Amygdala (tissue), 56 donors: ENCODE results near the gene DOK4.
"Not testable (repeated sequence)": the region's sequence is repeated elsewhere in the genome, so short reads cannot be mapped to it uniquely, and the experiment has no call there.

Experiments
- DNase-seq, 56 donors: peaks; one replicate each; lab custom pipeline; 2025; lab: John Stamatoyannopoulos, UW

Gene DOK4

GRCh38 chr16:57462209-57462977, 23.9 kb downstream of the DOK4 start, which contains the start of gene POLR2C:
POLR2C (plus strand) TSS chr16:57462679; CDS start chr16:57462725, 46 bp downstream.
- DNase-seq = peak in 54 of 56 donors; percentile 22 to 89 (median 69)

GRCh38 chr16:57452021-57452420, 34.3 kb downstream of the DOK4 start:
- DNase-seq = no peak

DNA sequence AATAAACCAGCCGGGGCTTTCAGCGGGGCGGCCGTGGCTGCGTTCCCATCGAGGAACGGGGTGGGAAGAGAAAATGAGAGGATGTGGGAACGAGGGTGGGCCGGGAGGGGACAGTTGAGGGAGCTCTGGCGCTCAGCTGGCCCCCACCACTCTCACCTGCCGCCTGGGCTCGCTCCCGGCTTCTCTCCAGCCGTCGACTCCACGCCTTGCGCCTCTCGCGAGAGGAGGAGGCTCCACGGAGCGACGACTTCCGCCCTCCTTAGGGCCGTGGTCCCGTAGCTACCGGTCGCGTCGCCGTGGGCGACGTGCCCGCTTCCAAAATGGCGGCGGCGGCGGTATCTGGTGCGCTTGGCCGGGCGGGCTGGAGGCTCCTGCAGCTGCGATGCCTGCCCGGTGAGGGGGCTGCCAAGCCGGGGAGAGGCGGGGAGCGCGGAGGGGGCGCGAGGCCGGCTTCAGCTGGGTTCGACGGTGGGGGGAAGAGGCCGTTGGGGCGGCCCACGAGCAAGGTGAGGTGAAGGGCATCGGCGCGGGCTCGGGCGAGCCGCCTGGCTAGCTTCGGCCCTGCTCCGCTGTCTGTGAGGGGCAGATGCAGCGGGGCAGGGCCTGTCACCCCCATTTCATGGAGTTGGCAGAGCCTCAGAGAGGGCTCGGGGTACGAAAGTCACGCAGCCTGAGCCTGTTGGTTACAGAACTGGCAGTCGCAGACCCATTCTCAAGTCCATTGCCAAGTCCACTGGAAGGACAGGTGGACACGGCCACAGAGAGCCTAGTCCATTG, 38.9 kb downstream of the DOK4 start, which contains the start of the genes CIAPIN1 and COQ9:
Gene CIAPIN1 (minus strand): TSS at position 200 of the 777 bp plus-strand sequence. CDS start 6,457 bp downstream, outside the sequence.
Gene COQ9 (plus strand): TSS at position 294 of the 777 bp plus-strand sequence. CDS start 27 bp downstream, at position 321.
- peak in 55 of 56 donors; percentile 23 to 92 (median 76) for DNase-seq

DNA sequence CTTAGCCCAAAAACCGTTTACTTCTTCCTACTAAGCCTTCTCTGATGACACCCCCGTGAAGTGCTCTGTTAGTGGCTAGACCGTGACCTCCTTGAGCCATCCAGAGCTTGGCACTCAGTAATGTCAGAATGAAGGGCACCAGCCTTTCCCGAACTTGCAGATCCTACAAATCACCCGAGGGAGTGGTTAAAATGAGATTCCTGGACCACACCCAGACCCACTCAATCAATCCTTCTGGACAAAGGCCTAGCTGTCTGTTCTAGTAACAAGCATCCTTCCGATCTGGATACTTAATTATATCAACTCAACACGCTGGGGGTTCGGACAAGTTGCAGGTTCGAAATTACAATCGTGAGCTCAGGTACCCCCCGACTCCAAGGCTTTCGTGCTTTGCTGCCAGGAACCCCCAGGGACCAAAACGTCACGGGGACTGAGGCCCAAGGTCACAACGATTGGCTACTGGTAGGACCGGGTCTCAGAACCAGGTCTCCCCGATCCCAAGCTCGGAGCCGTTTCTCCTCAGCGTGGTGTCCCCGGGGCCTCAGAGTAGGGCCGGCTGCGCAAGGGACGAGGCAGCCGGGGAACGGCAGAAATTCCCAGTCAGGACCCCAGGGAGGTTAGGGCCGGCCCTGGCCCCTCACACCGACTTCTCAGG, 39.6 kb downstream of the DOK4 start:
- peak in 1 of 56 donors; percentile 53 for DNase-seq

- no peak for DNase-seq
Observed at GRCh38 chr16:57445510-57445909, 40.8 kb downstream of the DOK4 start.

DNA sequence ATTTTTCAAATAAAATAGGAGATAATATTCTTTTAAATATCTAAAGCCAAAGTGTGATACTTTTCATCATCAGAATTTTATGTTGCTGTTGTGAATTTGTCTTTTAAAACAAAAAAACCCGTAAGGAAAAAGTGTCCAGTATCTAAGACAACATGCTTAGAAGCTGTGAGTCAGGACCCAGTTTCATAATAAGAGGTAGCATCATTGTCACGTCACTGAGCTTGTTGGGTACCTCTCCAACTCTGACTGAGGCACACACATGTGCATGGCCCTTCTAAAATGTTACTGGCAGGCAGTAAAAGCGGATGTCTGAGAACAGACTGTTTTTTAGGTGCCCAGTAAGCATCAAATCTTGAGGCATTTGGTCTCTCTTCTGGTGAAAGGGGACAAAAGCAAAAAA, 41.6 kb downstream of the DOK4 start:
- DNase-seq = no peak

- not testable (repeated sequence) for DNase-seq
Observed at GRCh38 chr16:57440551-57440950, 45.7 kb downstream of the DOK4 start.

GRCh38 chr16:57439947-57440346, 46.3 kb downstream of the DOK4 start:
- not testable (repeated sequence) for DNase-seq

DNA sequence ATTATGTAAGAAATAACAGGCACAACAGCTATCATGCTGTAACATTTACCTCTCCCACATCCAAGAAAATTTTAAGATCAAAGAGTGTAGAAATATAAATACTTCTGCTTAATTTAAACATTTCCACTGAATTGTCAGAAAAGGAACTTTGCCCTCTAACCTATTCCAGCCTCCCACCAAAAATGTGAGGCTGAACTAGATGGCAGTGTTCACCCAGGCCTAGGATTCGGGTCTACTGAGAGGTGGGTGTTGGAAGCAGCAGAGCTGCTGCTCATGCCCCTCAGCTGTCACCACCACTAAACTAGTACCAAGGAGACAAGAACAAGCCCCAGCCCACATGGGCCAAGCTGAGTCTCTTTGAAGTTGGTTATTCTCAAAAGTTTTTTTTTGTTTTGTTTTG, 50.5 kb downstream of the DOK4 start:
- no peak for DNase-seq

GRCh38 chr16:57434003-57434402, 52.3 kb downstream of the DOK4 start:
- DNase-seq = no peak

- DNase-seq = no peak
Observed at GRCh38 chr16:57432989-57433388, 53.3 kb downstream of the DOK4 start.

DNA sequence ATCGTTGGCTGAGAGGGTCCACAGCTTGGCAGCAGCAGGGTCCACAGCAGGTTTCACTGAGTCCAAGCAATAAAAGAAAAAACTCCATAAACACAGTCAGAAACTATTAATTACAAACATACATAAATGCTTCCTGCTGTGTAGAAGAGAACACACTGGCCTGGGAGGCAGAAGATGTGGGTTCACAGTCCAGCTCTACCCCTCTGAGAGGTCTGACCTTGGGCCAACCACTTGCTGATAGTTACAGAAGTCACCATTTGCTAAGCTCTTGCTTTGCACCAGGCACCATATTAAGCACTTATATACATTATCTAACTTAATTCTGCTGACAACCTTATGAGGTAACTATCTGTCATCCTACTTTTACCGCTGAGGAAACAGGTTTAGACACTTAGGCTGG, 53.8 kb downstream of the DOK4 start:
- DNase-seq = no peak

DNA sequence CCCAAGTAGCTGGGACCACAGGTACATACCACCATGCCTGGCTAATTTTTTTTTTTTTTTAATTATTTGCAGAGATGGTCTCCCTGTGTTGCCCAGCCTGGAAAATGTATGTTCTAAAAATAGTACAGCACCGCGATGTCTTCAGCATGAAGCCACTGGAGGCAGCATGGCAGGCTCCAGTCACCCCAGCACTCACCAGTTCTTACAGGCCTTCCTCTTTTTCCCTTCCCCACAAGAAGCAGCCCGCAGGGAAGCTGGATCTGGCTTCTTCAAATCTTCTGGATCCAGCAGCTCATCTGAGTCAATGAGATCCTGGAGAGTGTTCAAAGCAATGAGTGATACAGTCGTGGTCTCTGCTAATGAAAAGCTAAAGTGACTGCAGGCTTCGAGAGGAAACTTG, 55.3 kb downstream of the DOK4 start:
- no peak for DNase-seq

- DNase-seq = no peak
Observed at GRCh38 chr16:57427824-57428223, 58.5 kb downstream of the DOK4 start.

DNA sequence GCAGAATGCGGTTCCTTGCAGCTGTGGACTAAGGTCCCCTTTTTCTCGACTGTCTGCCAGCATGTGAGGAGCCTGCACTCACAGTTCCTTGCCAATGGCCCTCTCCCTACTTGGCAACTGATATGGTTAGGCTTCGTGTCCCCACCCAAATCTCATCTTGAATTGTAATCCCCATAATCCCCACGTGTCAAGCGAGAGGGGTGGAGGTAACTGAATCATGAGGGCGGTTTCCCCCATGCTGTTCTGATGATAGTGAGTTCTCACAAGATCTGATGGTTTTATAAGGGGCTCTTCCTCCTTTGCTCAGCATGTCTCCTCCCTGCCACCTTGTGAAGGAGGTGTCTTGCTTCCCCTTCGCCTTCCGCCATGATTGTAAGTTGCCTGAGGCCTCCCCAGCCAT, 59.0 kb downstream of the DOK4 start:
- DNase-seq = no peak

- no peak for DNase-seq
Observed at GRCh38 chr16:57426356-57426755, 59.9 kb downstream of the DOK4 start.

- peak in 5 of 56 donors; percentile 14 to 41 (median 22) for DNase-seq
Observed at GRCh38 chr16:57424583-57424982, 61.7 kb downstream of the DOK4 start.

DNA sequence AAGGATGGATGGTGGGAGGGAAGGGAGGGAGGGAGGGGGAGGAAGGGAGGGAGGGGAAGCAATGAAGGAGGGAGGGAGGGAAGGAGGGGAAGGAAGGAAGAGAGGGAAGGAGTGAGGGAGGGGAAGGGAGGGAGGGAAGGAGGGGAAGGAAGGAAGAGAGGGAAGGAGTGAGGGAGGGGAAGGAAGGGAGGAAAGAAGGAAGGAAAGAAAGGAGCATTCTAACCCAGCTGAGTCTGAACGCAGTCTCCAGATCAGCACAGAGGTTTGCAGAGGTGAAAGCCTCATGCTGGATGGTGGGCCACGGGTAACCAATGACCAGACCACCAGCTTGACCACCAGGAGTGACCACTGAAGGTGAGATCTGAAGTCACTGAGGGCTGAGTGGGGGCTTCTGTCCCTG, 63.1 kb downstream of the DOK4 start:
- no peak for DNase-seq

DNA sequence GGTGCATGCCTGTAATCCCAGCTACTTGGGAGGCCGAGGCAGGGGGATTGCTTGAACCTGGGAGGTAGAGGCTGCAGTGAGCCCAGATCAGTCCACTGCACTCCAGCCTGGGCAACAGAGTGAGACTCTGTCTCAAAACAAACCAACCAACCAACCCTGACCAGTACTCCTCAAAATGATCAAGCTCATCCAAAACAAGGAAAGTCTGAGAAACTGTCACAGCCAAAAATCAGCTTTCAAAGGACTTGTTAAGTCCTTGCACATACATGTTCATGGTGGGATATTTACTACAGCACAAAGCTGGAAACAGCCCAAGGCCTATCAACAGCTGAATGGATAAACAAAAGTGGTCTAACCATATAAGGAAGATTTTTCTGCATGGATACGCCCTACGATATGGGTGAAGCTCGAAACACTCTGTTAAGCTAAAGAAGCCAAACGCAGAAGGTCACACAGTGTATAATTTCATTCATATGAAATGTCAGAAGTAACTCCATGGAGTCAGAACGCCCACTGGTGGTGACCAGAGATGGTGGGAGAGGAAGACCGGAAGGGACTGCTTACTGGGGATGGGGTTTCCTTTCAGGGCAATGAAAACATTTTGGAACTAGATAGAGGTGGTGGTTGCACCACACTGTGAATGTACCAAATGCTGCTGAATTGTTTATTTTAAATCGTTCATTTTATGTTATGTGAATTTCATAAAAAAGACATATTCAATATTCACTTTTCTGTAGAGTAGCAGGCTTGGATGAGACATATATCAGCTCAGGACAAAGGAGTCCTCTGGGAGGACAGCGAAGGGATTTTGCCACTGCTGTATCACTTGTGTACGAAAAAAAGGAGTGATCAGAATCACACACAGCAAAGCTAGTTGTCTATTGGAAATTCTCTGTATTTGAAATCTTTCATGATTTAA, 64.0 kb downstream of the DOK4 start:
- DNase-seq = peak in 5 of 56 donors; percentile 5 to 59 (median 13)
